GM18520 (cell line): ENCODE measurements around the gene TOM1L2.

Experiments
- ATAC-seq: cut with Tn5 transposase; IDR thresholded peaks from one replicate; pipeline ENCODE4 v1.9.1; 2021; ENCODE audit not compliant: unreplicated experiment

TOM1L2 gene

DNA sequence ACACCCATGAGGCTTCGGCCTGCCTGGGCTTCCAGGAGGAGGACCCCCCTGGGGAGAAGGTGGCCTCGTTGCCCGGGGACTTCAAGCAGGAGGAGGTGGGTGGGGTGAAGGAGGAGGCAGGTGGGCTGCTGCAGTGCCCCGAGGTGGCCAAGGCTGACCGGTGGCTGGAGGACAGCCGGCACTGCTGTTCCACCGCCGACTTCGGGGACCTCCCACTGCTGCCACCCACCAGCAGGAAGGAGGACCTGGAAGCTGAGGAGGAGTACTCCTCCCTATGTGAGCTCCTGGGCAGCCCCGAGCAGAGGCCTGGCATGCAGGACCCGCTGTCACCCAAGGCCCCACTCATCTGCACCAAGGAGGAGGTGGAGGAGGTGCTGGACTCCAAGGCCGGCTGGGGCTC lies 176.9 kb downstream of the TOM1L2 start:
- ATAC-seq = no peak

DNA sequence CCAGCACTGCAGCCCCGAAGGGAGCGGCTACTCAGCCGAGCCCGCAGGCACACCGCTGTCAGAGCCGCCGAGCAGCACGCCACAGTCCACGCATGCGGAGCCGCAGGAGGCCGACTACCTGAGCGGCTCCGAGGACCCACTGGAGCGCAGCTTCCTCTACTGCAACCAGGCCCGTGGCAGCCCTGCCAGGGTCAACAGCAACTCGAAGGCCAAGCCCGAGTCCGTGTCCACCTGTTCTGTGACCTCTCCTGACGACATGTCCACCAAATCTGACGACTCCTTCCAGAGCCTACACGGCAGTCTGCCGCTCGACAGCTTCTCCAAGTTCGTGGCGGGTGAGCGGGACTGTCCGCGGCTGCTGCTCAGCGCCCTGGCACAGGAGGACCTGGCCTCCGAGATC lies 177.8 kb downstream of the TOM1L2 start:
- no peak for ATAC-seq
